Endodermal cell (in vitro differentiated cells): ENCODE data around the gene TMIGD1. TPM values are rescaled to one million over a fixed set of nuclear protein-coding genes. Genes with fewer than 3 reads are reported as not detected.
"Not testable (repeated sequence)": the region's sequence is repeated elsewhere in the genome, so short reads cannot be mapped to it uniquely, and the experiment has no call there.

Experiments used
- DNase-seq: peaks from one replicate; pipeline ENCODE4 v3.0.0-alpha.2; 2017
- H3K27ac ChIP-seq: 2 replicates; pipeline ENCODE4 v1.5.1; 2013; ENCODE audit warnings: mild to moderate bottlenecking, low read depth, low read length, moderate library complexity
- H3K27me3 ChIP-seq: 2 replicates; pipeline ENCODE4 v1.6.1; 2013; ENCODE audit warnings: mild to moderate bottlenecking, low read length, moderate library complexity; ENCODE audit not compliant: insufficient read depth, control insufficient read depth, poor library complexity, severe bottlenecking
- H3K36me3 ChIP-seq: 2 replicates; pipeline ENCODE4 v1.7.0; 2013; ENCODE audit warnings: mild to moderate bottlenecking, low read length, moderate library complexity; ENCODE audit not compliant: control insufficient read depth, insufficient read depth
- H3K4me1 ChIP-seq: one replicate; pipeline ENCODE4 v1.7.0; 2013; ENCODE audit warnings: low read length; ENCODE audit not compliant: control insufficient read depth, insufficient read depth
- H3K4me3 ChIP-seq: 2 replicates; pipeline ENCODE4 v1.5.1; 2013; ENCODE audit warnings: mild to moderate bottlenecking, low read length, moderate library complexity
- H3K9ac ChIP-seq: 2 replicates; pipeline ENCODE4 v1.6.1; 2013; ENCODE audit warnings: mild to moderate bottlenecking, low read length, moderate library complexity; ENCODE audit not compliant: poor library complexity, severe bottlenecking; ENCODE audit errors: extremely low read depth
- H3K9me3 ChIP-seq: 2 replicates; pipeline ENCODE4 v1.6.1; 2013; ENCODE audit warnings: mild to moderate bottlenecking, low read length, moderate library complexity; ENCODE audit not compliant: control insufficient read depth
- H3K27ac Mint-ChIP-seq: 2 replicates; pipeline ENCODE4 v1.8.0; 2020; ENCODE audit warnings: mixed read lengths
- H3K27me3 Mint-ChIP-seq: 2 replicates; pipeline ENCODE4 v1.8.0; 2021; ENCODE audit warnings: mild to moderate bottlenecking, mixed read lengths; ENCODE audit not compliant: insufficient read depth
- H3K36me3 Mint-ChIP-seq: 2 replicates; pipeline ENCODE4 v1.8.0; 2020; ENCODE audit warnings: low read depth, mixed read lengths
- H3K4me1 Mint-ChIP-seq: 2 replicates; pipeline ENCODE4 v1.8.0; 2020; ENCODE audit warnings: mixed read lengths
- H3K4me3 Mint-ChIP-seq: 2 replicates; pipeline ENCODE4 v1.8.0; 2020; ENCODE audit warnings: mild to moderate bottlenecking, moderate library complexity, mixed read lengths
- H3K9me3 Mint-ChIP-seq: 2 replicates; pipeline ENCODE4 v1.8.0; 2020; ENCODE audit warnings: mild to moderate bottlenecking, mixed read lengths
- CTCF ChIP-seq: fragments of 200-600 bp; sonication (generic); conservative IDR thresholded peaks from 2 replicates; pipeline ENCODE4 v1.5.0; 2021; ENCODE audit warnings: antibody characterized with exemption, mild to moderate bottlenecking
- WGBS, 2 experiments: methylation state at CpG; one replicate each; pipeline versions ENCODE4 v1.1.5 to v1.1.7; 2013; ENCODE audit warnings: missing lambda C conversion rate in 2 of 2, mixed read lengths in 1 of 2; ENCODE audit not compliant: insufficient coverage in 1 of 2, insufficient read length in 1 of 2; 5-methylcytosine and 5-hydroxymethylcytosine counted together
- total RNA-seq, 2 donors: library from RNA; stranded (reverse); fragmentation: NEBNext Ultra II Directional in 1 of 2; extraction: Animal tissue kit (Norgen Biotek cat#: 25700) in 1 of 2; gene quantifications; 2 replicates in 1 of 2; 3 replicates in 1 of 2; pipeline ENCODE4 v1.2.1, GENCODE V29; 2021

The TMIGD1 gene
- total RNA-seq, 2 donors from 2014 or later: not detected

- no peak for TF ChIP-seq CTCF
- Histone ChIP-seq H3K27me3 (no peaks in the 10 kb centered on the region), H3K9me3 (no peaks in the 10 kb centered on the region), H3K4me1 (peaks cover 6% of the 10 kb centered on the region), H3K27ac (no peak overlapping the region), H3K9ac (no peak overlapping the region), H3K36me3 (no peaks in the 10 kb centered on the region), H3K4me3 (no peak overlapping the region)
- no peaks in the 10 kb centered on the region for H3K36me3 Mint-ChIP-seq
- H3K27ac Mint-ChIP-seq: no peak overlapping the region
- H3K4me3 Mint-ChIP-seq: no peak overlapping the region
- H3K4me1 Mint-ChIP-seq: peaks cover 12% of the 10 kb centered on the region
- WGBS, 2 experiments: 80 to 87% methylated on average over 1 of the region's 2 CpGs
- H3K27me3 Mint-ChIP-seq: no peaks in the 10 kb centered on the region
- H3K9me3 Mint-ChIP-seq: no peaks in the 10 kb centered on the region
- no peak for DNase-seq
These were observed 18.5 kb upstream of the TMIGD1 start for GRCh38 chr17:30352240-30352814.

GRCh38 chr17:30351735-30352134, 17.9 kb upstream of the TMIGD1 start:
- Mint-ChIP-seq H3K9me3 (no peaks in the 10 kb centered on the region), H3K4me3 (no peak overlapping the region), H3K27me3 (no peaks in the 10 kb centered on the region), H3K36me3 (no peaks in the 10 kb centered on the region), H3K27ac (no peak overlapping the region), H3K4me1 (peaks cover 12% of the 10 kb centered on the region)
- no peak overlapping the region for H3K27ac ChIP-seq
- no peak overlapping the region for H3K9ac ChIP-seq
- no peaks in the 10 kb centered on the region for H3K36me3 ChIP-seq
- TF ChIP-seq CTCF: no peak
- H3K4me1 ChIP-seq: peaks cover 6% of the 10 kb centered on the region
- no peaks in the 10 kb centered on the region for H3K27me3 ChIP-seq
- DNase-seq: no peak
- WGBS, 2 experiments: 92 to 100% methylated on average over 2 of the region's 2 CpGs
- H3K4me3 ChIP-seq: no peak overlapping the region
- no peaks in the 10 kb centered on the region for H3K9me3 ChIP-seq

- not testable (repeated sequence) for H3K36me3 Mint-ChIP-seq, H3K9me3 ChIP-seq, H3K27me3 Mint-ChIP-seq, H3K36me3 ChIP-seq, H3K9me3 Mint-ChIP-seq, H3K27ac ChIP-seq, H3K4me3 ChIP-seq, H3K4me1 ChIP-seq, H3K9ac ChIP-seq, H3K27me3 ChIP-seq, H3K27ac Mint-ChIP-seq, H3K4me3 Mint-ChIP-seq, DNase-seq
- WGBS, 2 experiments: 92 to 95% methylated on average over 3 to 4 of the region's 4 CpGs
- peaks cover 12% of the 10 kb centered on the region for H3K4me1 Mint-ChIP-seq
These were observed 17.4 kb upstream of the TMIGD1 start for GRCh38 chr17:30351263-30351662.

- H3K4me1 ChIP-seq: peaks cover 6% of the 10 kb centered on the region
- no peaks in the 10 kb centered on the region for H3K27me3 ChIP-seq
- DNase-seq: no peak
- H3K4me3 ChIP-seq: no peak overlapping the region
- peaks cover 16% of the 10 kb centered on the region for H3K4me1 Mint-ChIP-seq
- no peaks in the 10 kb centered on the region for H3K27me3 Mint-ChIP-seq
- H3K4me3 Mint-ChIP-seq: no peak overlapping the region
- no peaks in the 10 kb centered on the region for H3K36me3 Mint-ChIP-seq
- no peak overlapping the region for H3K27ac ChIP-seq
- no peak overlapping the region for H3K27ac Mint-ChIP-seq
- H3K9me3 Mint-ChIP-seq: no peaks in the 10 kb centered on the region
- no peak overlapping the region for H3K9ac ChIP-seq
- no peaks in the 10 kb centered on the region for H3K9me3 ChIP-seq
- 95 to 100% methylated on average over 1 of the region's 1 CpG for WGBS, 2 experiments
- TF ChIP-seq CTCF: no peak
- no peaks in the 10 kb centered on the region for H3K36me3 ChIP-seq
These were observed 15.4 kb upstream of the TMIGD1 start for GRCh38 chr17:30349252-30349651.
